NCI-H446 (cell line): Measurements from ENCODE around the gene YY1.
"Not testable (repeated sequence)": the region's sequence is repeated elsewhere in the genome, so short reads cannot be mapped to it uniquely, and the experiment has no call there.

Source experiments
- DNase-seq, 2 experiments: peaks; one replicate each; lab custom pipeline; 2025; lab: John Stamatoyannopoulos, UW

The YY1 gene

DNA sequence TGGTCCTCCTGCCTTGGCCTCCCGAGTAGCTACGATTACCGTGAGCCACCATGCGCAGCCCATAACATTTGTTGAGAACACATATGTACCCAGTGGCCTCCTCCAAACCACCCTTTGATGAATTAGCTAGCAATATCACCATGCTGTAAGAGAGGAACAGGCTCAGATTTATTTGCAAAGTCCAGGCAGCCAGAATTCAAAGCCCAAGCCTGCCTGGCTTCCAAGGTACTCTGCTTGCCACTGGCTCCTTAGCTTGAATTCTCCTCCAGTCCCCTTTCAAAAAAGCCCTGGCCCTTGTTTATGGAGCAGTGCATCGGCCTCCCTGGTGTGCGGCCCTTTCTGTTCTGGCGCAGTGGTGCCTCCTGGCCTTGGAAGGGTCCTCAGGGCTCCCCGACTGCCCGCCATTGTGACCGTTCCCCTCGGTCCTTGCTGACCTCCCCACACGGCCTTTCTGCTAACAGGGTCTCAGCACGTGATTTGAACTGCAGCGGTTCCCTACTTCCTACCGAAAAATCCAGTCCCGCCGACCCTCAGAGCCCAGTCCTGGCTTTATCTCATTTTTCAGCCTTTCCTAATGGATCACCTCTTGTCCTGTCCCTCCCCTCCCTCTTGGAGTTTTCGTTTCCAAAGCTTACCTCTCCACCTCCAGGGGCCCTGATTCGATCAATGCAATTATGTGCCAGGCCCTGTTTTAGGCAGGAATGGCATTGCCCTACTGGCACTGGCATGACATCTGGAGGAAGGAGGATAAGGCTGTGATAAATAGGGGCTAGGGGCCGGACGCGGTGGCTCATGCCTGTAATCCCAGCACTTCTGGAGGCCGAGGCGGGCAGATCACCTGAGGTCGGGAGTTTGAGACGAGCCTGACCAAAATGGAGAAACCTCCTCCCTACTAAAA, 45.3 kb downstream of the YY1 start:
- DNase-seq: no peak

DNA sequence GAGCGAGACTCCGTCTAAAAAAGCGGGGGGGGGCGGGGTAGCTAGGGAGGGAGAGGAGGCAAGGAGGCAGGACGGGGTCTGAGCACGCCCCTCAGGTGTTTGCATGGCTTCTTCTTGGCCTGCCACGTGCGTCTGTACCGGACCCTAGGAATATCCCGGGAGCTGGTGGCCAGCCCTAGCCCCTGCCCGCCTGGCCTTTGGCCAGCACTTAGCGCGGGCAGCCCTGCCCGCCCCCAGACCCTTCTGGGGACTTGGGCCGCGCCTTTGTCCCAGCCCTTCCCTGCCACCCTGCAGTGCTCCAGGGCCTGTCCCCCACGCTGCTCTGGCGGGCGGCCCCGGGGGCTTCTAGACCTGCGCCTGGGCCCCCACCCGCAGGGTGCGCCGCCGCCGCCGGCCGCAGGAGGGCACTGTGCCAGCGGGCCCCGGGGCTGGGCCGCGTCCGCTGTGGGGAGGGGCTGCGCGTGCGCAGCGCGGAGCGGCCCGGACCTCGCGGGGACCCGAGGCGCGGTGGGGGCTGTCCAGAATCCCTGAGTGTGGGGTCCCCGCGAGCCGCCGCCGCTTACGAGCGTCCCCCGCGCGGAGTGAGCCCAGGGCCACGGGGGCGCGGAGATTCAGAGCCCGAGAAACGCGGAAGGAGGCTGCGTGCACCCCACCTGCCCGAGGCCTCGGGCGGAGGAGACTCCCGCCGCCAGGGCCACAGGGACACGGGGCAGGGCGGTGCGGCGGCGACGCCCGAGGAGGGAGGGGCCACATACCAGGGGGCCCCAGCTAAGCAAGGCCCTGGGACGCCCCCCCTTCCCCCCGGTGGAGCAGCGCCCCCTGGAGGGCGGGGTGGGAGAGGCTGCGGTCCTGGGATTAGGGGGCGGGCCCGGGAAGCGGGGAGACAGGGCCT, 46.3 kb downstream of the YY1 start:
- peak; percentile 51 to 86 for DNase-seq

DNA sequence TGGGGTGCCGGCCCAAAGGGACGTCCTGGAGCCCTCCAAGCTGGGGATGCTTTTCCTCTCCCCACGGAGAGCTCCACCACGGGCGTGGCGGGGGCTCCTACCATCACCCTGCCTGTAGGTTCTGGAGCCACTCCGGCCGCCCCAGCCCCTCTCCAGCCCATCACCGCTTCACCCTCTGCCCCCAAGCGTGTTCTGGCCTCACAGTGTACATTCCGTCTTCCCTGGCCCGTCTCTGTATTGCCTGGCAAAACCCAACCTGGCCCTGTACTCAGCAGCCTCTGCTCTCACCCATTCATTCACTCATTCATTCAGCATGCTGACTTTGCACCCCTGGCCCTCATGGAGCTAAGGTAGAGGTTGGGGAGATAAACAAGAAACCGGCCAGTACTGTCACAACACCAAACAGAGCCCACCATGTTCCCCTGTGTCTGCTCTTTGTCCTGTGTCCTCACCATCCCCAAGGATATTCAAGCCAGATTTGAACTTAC, 47.0 kb downstream of the YY1 start:
- DNase-seq: no peak

DNA sequence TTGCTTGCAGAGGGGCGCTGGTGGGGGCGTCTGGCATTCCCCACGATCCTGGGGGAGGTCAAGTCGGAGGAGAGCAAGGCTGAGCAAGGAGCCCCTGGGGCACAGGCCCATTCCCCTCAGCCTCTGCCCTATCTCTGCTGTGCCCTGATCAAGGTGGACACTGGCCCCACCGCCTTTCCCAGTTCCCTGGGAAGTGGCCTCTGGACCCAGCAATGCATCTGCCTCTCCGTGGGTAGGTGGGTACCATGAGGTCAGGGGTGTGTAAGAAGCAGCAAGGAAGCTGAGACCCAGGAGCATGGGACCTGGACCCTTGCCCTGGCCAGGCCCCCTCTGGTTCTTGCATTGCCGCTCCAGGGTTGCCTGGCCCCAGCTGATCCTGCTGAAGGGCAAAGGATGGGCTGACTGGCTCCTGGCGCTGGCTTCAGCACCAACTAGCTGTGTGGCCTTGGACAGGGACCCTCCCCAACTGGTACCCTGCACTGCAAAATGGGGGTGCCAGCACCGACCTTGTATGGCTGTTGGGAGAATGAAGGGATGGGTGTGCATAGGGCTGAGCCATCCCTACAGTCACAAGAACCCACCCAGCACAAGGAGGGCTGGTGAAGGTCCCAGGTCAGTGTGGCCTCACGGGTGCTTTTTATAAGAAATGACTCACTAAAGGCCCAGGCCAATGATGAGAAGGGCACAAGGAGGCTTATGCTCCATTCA, 47.7 kb downstream of the YY1 start:
- no peak for DNase-seq

DNA sequence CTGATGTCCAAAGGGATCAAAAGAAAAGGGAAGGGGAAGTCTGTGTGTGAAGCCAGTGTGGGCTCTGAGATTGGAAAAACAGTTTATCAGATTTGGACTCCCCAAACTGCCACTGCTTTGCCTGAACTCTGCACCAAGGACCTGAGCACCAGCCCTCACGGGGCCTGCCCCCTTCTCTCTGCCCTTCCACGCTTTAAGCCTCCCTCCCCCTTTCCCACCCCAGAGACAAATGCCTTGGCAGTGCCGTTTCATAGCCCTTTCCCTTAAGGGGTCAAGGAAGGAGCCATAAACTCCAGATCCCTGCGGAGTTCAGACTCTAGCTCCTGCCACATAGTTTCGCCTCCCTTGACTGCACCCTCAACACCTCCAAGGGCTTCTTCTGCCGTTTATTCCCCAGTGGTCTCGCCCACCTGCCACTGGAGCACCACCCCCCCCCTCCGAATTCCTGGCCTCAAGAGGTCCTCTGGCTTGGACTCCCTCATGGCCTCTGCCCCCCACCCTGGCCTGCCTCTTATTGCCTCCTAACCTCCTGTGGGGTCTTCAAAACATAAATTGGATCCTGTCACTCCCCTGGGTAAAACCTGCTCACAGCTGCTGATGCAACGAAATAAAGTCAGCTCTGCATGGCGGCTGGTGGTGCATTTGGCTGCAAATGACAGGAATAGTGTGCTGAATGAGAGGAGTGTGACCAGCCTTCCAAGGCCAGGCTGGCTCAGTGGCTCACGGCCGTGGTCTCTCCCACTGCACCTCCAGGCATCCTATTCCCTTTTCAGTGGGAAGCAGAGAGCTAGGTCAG, 48.5 kb downstream of the YY1 start:
- DNase-seq: no peak

DNA sequence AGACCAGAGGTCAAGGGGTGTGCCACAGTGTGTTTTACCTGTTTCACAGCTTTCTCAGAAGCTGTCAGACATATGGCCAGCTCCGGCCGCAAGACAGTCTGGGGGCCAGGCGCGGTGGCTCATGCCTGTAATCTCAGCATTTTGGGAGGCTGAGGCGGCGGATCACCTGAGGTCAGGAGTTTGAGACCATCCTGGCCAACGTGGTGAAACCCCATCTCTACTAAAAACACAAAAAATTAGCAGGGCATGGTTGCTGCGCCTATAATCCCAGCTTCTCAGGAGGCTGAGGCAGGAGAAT, 49.0 kb downstream of the YY1 start:
- DNase-seq: not testable (repeated sequence)

DNA sequence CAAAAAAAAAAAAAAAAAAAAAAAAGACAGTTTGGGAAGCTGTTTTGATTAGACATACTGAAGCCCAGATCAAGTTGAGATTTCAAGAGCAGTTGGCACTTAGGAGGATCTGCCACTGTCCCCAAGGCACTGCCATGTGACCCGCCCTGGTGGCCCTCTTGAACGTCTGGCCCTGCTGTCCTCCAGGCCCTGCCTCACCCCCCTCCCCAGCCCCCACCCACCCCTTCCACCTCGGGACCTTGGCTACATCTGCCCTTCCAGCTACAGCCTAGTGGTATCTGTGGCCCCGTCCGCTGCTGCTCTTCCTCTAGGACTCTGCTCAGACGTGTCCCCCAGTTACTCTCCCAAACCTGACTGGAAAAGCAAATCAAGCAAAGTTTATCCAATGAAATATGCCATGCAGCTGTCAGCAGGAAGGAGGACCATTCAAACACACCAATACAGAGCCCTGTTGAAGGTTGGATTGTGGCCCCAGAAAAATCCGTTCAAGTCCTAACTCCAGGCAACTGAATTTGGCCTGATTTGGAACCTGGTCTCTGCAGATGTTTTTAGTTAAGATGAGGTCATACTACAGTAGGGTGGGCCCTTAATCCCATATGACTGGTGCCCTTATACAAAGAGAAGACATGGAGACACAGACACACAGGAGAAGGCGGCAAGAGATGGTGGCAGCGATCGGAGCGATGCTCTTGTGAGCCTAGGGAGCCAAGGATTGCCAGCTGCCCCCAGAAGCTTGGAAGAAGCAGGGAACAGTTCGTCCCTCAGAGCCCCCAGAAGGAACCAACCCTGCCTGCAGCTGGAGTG, 49.6 kb downstream of the YY1 start:
- DNase-seq: no peak

DNA sequence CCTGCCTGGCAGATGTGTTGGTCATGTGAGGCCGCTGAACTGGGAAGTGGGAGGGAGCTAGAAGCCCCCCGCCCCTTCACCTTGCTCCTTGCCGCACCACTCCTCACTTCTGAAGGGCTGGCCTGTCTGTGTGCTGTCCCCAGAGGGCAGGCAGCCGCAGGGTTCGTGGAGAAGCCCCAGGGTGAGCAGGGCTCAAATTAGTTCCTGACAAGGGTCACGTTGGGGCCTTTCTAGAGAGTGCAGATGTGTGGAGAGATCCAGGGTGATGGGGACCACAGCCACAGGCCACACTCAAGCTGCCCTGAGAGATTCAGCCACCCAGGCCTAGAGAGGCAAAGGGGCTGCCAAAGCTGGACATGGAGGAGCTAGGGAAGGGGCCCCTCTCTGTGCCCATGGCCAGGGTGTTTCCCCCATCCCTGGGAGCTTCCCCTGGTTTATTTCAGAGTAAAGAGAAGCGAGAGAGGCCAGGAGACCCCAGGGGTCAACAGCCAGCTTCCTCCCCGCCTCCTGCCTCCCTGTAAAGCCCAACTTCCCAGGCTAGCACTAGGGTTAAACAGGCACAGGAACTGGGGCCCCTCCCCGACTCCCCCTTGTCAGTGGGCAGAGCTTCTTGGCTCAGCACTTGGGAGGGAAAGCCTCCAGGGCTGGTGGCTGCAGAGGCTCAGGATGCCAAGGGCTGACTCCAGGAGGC, 51.1 kb downstream of the YY1 start:
- DNase-seq: no peak

DNA sequence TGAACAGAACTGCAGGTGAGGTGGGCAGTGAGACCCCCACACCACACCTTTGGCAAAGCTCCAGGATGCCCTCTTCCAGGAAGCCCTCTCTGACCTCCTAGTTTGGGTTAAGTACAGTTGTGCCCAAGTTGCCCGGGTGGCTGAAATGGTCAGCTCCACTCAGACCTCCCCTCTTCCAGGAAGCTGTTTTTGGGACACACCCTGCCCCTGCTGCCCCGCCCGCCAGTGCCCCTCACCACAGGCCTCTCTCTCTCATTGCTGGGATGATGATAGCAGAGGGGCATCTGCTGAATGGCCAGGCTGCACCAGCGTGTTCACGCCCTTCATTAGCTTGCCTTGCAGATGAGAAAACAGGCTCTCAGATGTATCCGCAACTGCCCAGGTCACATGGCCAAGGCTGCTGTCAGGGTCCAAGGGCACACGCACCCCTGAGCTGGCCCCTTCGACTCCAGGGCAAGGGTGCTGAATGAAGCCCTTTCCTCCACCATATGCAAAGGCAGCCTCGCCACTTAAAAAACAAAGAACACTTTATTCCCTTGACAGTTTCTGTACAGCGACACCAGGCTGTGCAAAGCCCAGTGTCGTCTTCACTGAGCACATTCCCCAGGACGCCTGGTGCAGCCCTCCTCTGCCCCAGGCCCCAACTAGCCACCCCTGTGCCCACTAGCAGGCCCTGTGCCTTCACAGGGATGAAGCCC, 51.8 kb downstream of the YY1 start:
- DNase-seq: no peak

DNA sequence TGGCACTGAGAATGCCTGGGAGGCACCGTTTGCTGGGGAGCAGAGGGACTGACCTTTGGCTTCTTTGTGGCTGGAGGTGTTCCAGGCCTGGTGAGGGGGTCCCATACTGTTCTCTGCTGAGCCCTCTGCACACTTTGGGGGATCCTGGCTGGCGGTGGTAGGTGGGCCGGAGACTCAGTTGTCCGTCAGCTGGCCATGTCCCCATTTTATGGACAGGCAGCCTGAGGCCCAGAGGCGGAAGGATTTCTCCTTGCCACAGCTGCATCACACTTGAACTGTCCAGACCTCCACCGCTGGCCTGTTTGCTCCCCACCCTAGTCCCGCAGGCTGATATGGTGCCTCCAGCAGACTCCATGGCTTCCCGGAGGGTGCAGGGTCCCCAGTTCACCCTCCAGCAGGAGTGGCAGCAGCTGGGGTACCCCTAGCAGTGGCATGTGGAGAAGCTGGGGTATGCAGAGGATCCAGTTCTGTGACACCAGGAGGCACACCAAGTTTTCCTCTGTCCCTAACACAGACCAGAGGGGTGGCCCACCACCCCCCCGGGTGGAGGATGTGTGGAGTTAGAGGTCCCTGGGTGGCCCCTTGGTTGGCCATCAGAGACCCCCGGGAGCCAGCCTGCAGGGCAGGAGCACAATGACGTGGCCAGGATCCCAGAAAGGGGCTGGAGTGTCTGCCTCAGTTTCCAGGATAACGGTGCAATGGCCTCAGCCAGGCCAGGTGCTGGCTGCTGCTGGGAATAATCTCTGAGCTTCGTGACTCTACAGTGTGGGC, 52.5 kb downstream of the YY1 start:
- no peak for DNase-seq

DNA sequence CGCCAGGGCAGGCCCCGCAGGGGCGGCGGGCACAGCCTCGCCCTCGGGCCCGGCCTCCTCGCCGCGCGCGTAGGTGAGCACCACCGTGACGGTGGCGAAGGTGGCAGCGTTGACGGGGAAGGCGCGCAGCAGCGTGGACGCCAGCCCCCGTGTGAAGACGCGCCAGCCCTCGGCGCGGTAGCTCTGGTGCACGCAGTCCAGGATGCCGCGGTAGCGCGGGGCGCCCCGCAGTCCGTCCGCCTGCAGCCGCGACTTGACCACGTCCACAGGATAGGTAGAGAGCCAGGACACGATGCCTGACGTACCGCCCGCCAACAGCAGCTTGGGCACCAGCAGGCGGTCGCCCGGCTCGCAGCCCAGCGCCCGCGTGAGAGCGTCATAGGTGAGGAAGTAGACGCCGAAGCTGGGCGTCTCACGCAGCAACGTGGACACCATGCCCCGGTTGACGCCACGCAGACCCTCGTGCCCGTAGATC, 53.4 kb downstream of the YY1 start:
- no peak for DNase-seq

DNA sequence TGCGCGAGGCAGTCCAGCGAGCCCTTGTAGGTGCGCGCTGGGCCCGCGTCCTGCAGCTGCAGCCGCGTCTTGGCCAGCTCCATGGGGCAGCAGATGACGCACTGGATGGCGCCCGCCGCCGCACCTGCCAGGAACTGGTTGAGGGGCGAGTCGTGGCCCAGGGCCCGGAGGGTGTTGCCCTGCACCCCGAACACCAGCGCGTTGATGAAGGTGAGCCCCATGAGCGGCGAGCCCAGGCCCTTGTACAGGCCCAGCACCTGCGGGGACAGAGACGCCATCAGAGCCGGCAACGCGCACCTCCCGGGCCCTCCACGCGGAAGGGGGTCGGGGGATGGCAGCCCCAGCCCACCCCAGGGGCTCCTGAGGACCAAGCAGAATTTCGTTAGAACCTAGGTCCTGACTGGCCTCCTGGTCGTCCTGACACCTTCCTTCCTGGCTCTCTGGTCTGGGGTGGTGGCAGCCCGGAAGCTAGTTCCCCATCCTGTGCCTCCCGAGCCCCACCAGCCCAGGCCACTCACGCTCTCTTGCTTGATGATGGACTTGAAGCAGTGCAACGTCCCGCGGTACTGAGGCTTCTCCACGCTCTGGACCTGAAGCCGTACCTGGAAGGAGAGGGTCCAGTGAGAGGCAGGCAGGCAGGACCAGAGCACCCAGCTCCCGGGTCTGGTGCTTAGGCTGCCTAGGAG, 54.0 kb downstream of the YY1 start:
- no peak for DNase-seq

DNA sequence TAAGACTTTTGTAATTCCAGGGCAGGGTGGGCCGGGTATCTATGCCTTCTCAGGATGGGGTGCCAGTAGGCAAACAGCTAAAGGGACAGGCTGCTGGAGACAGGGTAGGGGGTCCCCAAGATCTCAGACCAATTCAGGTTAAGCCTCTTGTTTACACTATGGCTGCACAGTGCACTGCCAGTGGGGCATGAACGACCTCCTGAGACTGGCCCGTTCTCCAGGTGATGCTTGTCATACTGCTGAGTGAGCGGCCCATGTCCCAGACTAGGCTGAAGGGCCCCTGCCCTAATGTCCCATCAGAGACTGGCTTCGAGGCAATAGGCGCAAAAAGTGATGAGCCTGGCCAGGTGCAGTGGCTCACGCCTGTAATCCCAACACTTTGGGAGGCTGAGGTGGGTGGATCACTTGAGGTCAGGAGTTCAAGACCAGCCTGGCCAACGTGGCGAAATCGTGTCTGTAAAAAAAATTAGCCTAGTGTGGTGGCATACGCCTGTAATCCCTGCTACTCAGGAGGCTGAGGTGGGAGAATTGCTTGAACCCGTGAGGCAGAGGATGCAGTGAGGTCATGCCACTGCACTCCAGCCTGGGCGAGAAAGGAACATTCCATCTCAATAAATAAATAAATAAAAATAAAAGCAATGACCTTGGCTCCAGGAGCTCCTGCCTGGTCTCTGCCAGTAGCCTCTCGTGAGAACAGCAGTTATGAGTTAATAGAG, 54.7 kb downstream of the YY1 start:
- no peak for DNase-seq

DNA sequence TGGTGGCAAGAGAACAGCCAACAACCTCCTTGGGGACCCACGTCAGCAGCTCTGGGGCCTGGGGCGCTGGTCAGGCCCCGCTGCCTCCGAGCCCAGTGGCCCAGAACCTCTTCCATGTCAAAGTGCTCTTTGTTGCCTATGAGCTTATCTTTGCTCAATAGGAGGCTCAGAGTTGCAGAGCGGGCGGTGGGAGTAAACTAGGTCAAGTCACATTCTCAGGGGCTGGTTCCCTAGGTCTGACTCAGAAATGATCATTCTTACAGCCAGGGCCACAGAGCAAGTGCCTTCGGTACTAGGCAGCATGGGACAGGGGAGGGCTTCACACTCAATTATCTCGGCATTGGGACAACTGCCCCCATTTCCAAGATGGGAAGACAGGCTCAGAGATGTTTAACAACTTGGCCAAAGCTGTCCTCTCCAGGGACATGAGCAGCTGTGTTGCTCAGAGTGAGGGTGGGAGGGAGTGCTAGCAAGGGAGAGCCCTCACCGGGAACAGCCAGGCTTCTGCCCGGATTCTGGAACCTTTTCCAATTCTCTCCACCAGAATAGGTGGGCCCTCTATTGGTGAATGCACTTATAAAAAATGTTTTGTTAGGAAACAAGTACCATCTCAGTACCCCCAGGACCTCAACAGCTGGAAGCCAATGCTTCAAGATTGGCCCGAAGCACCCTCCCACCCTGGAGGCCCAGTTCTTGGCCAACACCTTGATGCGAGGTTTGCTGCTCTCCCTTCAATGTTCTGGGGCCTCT, 55.4 kb downstream of the YY1 start:
- no peak for DNase-seq

DNA sequence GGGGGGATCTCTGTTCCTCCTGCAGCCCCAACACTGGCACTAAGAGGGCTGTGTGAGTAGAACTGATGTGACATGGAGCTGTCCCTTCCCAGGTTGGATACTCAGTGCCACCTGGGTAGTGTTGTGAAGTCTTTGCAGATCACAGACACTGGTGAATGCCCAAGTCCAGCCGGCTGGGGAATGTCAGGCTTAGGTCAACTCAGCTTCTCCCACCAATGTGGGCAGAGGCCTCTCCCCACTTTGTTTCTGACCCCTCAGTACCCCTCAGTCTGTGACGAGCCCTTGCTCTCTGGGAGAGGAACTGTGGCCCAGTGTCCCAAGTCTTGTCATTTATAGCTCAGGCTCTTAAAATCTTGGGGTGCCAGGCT, 56.0 kb downstream of the YY1 start:
- no peak for DNase-seq

DNA sequence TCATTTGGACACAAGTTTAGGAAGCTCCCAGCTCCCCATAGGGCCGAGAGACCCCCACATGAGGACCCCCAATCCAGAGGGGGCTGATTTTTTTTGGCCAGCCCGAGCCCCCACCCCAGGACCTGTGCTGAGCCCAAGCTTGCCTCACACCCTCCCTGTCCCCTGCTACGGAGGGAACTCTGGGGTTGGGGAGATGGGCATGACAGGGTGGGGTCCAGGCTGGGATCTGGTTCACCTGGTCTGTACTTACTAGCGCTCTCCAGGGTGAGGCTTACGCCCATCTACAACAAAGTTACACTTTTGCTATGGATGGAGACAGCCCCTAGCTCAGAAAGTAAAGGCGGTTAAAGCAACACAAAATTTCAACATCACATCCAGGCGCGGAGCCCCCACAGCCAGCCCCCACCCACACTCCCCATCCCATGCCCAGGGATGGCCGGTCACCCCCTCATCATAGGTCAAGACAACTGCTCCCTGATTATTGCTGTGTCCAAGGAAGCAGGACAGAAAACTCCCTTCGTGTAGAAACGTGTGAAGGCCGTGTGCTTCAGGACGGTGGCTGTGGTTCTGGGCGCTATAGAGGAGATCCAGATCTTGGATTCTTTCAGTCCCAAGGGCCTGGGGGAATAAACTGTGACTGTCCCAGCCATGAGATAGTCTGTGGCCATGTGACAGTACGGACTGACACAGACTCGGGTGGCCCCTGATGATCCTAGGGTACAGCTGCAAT, 56.6 kb downstream of the YY1 start:
- no peak for DNase-seq
